Neural cell (in vitro differentiated cells): ENCODE measurements around the gene HMCES.

Experiments used
- CTCF ChIP-seq: fragments of 450-650 bp; IDR thresholded peaks from 2 replicates; pipeline ENCODE4 v1.5.1; 2014; ENCODE audit warnings: antibody characterized with exemption, mild to moderate bottlenecking, moderate library complexity; ENCODE audit not compliant: poor library complexity, severe bottlenecking
- EP300 ChIP-seq: fragments of 450-650 bp; conservative IDR thresholded peaks from 2 replicates; pipeline ENCODE4 v1.6.1; 2014; ENCODE audit warnings: antibody characterized with exemption, mild to moderate bottlenecking, moderate library complexity; ENCODE audit not compliant: poor library complexity, severe bottlenecking
- EZH2 ChIP-seq: fragments of 200-600, 300-800 bp; shearing (Covaris generic), sonication (generic); IDR thresholded peaks from 2 replicates; pipeline ENCODE4 v1.6.1; 2014; ENCODE audit warnings: antibody characterized with exemption, low read length, borderline replicate concordance, mild to moderate bottlenecking; ENCODE audit not compliant: insufficient read depth, poor library complexity, severe bottlenecking
- MXI1 ChIP-seq: fragments of 450-650 bp; conservative IDR thresholded peaks from 2 replicates; pipeline ENCODE4 v1.6.1; 2014; ENCODE audit warnings: antibody characterized with exemption, mild to moderate bottlenecking; ENCODE audit not compliant: poor library complexity, severe bottlenecking
- RAD21 ChIP-seq: fragments of 450-650 bp; conservative IDR thresholded peaks from 2 replicates; pipeline ENCODE4 v1.6.1; 2014; ENCODE audit warnings: antibody characterized with exemption, mild to moderate bottlenecking, moderate library complexity
- REST ChIP-seq: IDR thresholded peaks from 2 replicates; pipeline ENCODE4 v1.6.1; 2012; ENCODE audit warnings: borderline replicate concordance
- TAF1 ChIP-seq: IDR thresholded peaks from 2 replicates; pipeline ENCODE4 v1.6.1; 2012; ENCODE audit warnings: low read depth

DNA sequence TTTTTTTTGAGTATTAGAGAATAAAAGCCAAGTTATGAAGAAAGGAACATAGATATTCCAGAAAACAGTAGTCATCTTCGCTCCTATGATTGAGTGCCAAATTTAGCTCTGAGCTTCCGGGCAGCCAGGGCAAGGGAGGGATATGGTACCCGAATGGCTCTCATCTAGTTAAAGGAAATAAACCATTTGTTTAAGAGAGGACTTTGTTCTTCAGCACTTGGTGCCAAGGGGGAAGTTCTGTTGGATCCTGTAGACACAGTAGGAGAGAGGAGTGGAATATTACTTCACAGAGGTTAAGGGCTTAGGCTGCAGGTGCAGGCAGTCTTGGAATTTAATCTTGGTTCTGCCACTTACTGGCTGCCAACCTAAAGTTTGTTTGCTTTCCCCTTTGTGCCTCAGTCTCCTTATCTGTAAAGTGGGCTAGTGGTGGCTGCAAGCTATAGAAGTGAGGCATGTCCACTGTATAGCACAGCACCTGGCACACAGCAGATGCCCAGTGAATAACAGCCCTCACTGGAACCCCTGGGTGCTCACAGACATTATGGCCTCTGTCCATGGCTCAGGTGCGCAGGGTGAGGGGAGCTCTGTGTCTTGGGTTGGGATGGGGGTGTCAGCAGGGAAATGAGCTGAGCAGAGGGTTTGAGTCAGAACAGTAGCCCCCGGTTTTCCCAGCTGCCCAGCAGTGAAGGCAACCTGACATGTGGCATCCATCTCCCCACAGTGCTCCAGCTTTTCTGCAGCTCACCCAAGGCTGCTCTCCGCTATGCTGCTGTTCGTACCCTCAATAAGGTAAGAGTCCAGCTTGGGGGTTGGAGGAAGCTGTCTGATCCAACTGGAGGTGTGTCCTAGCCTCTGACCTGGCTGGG, 18.8 kb upstream of the HMCES start:
- no peak for TF ChIP-seq REST
- TF ChIP-seq CTCF = no peak
- TF ChIP-seq EZH2 = no peak
- TF ChIP-seq EP300 = no peak
- no peak for TF ChIP-seq TAF1
- no peak for TF ChIP-seq MXI1
- no peak for TF ChIP-seq RAD21
